Transverse colon (tissue), 3 donors: Measurements from ENCODE around the gene NHS.

ENCODE experiments used
- CTCF ChIP-seq, 5 experiments: fragments of 200-600 bp in 3 of 5; fragments of 450-650 bp in 2 of 5; sonication (generic) in 3 of 5; IDR thresholded peaks; 1 replicate in 2 of 5; 2 replicates in 3 of 5; pipeline ENCODE4 v1.5.1; 2016 to 2017; ENCODE audit warnings: antibody characterized with exemption in 5 of 5, inconsistent platforms in 3 of 5, mild to moderate bottlenecking in 2 of 5, moderate library complexity in 1 of 5
- EP300 ChIP-seq: sonication (generic); formaldehyde crosslinking; IDR thresholded peaks from one replicate; pipeline ENCODE4 v1.6.1; 2017; ENCODE audit warnings: antibody characterized with exemption, low read depth
- POLR2A ChIP-seq: fragments of 450-650 bp; IDR thresholded peaks from one replicate; pipeline ENCODE4 v1.6.1; 2016; ENCODE audit warnings: antibody characterized with exemption, mild to moderate bottlenecking, moderate library complexity

GRCh38 chrX:17459008-17459611 is 84.1 kb downstream of the NHS start:
- TF ChIP-seq EP300: no peak
- TF ChIP-seq CTCF (IDR thresholded peaks at IDR 0.05): no peak
- no peak for TF ChIP-seq POLR2A
